NCI-H2196 (cell line): Measurements from ENCODE around the gene MIER2.
"Not testable (repeated sequence)": the region's sequence is repeated elsewhere in the genome, so short reads cannot be mapped to it uniquely, and the experiment has no call there.

Source experiments
- DNase-seq: peaks from one replicate; lab custom pipeline; 2025; ENCODE audit not compliant: unreplicated experiment; lab: John Stamatoyannopoulos, UW

The MIER2 gene

DNA sequence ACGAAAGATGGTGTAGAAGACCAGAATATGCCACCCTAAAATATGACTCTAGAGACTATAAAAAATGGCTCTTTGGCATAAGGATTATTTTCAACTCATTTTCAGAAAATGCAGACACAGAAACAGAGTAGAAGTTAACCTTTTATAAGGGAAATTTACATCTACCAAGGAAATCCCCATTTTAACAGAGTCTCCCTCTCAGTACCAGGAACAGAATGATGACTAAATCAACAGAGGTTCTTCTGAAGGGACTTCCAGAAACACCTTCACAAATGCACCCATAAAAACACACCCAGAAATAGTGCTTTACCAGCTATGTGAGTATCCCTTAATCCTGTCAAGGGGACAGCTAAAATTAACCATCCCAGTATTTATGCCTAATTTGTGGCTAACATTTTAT, 82.5 kb downstream of the MIER2 start:
- no peak for DNase-seq

DNA sequence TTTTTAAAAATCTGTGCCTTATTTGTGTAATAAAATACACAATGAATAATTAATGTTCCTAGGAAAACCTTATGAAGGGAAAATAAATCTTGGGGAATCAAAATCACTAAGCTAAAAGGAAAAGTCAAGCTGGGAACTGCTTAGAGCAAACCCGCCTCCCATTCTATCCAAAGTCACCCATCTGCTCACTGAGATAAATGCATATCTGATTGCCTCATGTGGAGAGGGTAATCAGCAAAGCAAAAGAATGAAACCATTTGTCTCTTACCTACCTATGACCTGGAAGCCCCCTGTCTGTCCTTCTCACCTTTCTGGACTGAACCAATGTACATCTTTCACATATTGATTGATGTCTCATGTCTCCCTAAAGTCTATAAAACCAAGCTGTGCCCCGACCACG, 87.8 kb downstream of the MIER2 start:
- not testable (repeated sequence) for DNase-seq
